GM19324 (cell line): ENCODE results near the gene DMXL1.

Source experiments
- ATAC-seq: cut with Tn5 transposase; IDR thresholded peaks from one replicate; pipeline ENCODE4 v1.9.1; 2021; ENCODE audit warnings: mild to moderate bottlenecking, moderate library complexity; ENCODE audit not compliant: unreplicated experiment, low FRiP score

Gene DMXL1, protein sequence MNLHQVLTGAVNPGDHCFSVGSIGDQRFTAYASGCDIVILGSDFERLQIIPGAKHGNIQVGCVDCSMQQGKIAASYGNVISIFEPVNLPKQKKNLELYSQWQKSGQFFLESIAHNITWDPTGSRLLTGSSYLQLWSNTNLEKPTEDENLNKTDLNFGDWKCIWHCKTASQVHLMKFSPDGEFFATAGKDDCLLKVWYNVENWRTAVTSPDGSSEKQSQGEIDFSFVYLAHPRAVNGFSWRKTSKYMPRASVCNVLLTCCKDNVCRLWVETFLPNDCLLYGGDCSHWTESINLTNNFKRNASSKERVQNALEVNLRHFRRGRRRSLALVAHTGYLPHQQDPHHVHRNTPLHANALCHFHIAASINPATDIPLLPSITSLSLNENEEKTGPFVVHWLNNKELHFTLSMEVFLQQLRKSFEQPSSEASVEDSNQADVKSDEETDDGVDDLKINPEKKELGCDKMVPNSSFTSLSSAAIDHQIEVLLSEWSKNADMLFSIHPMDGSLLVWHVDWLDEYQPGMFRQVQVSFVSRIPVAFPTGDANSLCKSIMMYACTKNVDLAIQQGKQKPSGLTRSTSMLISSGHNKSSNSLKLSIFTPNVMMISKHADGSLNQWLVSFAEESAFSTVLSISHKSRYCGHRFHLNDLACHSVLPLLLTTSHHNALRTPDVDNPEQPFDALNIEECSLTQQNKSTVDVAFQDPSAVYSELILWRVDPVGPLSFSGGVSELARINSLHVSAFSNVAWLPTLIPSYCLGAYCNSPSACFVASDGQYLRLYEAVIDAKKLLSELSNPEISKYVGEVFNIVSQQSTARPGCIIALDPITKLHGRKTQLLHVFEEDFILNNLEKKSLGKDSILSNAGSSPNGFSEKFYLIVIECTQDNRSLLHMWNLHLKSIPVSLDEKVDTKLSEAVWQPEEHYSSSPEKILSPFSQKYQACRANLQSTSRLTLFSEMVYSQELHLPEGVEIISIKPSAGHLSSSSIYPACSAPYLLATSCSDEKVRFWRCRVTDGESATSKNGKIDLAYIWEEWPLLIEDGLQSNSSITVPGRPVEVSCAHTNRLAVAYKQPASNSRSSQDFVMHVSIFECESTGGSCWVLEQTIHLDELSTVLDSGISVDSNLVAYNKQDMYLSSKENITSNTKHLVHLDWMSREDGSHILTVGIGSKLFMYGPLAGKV (N-terminal part only)

DNA sequence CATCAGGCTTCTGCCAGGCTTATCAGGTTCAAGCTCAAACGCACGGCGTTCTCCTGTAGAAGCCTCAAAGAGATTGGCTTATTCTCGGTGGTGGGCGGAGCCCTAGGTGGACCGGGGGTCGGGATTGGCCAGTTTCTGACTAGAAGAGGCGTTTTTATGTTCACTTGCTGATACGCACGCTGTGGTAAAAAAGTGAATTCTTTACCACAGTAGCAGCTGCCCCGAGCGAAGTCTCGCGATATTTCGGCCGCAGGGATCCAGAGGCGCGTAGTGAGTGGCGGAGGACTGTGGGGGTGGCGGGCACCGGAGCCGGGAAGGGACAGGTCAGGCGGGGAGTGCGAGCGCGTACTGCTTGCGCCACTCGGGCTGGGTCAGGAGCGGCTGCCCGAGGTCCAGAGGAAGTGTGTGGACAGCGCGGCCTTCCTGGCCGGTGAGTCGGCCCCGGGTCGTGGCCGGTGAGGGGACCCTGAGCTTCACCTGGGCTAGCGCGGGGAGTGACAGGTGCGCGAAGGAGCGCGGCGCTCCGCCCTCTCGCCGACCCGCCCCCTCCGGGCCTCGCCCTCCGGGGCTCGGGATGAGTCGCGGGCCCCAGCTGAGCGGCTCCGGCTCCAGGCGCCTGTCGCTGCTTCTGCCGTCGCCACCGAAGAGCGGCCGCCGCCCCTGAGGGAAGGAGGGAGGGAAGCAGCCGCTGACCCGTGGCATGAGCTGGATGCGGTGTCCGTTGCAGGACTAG lies at the start of gene DMXL1:
Gene DMXL1, plus strand, starts transcription at position 260 of the 733 bp plus-strand sequence. CDS start 483 bp downstream, outside the sequence.
- ATAC-seq = peak; percentile 89

DNA sequence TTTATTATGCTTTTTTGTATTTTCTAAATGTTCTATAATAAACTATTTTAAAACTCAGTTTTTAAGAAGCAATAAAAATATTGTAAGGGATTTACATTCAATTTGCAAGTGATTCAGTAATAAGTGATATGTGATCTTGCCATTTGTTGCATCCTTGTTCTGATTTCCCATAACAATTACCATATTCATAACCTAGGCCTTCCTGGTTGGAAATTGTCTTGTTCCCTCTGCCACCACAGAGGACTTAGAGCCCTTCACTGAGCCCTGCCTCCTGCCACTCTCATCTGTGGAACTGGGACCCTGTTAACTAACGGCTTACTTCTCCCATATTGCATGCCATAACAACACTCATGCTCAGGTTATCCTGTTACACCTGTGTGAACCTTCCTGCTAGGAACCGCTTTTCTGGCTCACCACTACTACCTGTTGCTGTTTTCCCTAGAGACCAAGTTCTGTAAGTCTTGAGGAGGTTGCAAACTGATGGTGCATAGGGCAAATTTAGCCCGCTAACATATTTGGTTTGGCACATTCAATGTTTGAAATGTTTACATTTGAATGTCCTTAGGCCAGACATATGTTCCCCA lies 49.6 kb upstream of the DMXL1 start:
- no peak for ATAC-seq

DNA sequence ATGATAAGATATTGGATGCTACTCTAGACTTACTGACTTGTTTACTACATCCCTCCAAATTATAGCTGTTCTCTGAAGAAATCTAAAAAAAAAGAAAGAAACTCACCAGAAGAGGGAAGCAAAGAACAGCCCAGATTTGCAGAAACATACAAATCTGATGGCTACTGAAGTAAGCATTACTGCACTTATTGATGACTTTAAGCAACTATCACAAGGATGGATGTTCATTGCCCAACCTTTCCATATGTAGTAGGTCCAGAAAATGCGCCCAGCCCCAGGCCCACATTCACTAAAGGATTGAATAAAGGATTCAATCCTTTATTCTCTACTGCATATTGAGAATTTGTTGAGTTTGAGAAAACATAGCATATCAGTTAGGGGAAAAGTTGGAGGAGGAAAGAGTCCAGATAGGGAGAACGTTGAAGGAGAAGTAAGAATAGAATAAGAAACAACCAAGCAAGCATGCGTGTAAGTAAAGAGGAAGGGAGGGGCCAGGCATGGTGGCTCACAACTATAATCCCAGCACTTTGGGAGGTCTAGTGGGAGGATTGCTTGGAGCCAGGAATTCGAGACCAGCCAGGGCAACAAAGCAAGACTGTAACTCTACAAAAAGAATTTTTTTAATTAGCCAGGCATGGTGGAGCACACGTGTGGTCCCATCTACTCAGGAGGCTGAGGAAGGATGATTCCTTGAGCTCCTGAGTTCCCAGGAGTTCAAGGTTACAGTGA lies 48.7 kb upstream of the DMXL1 start:
- ATAC-seq = peak; percentile 54

DNA sequence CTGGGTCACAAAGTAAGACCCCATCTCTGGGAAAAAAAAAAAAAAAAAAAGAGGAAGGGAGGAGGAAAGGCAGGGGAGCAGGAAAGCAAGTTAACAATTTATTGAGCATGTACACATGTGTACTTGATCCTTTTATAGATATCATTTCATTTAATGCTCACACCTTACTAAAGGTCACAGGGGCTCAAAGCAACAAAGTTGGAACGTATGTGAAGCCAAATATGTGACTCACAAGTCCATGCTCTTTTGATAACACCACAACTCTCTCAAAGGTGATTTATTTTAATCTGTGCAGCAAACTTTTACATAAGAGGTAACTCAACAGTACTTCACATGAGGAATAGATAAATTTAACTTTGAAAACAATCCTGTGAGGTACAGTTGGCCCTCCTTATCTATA lies 48.1 kb upstream of the DMXL1 start:
- no peak for ATAC-seq

DNA sequence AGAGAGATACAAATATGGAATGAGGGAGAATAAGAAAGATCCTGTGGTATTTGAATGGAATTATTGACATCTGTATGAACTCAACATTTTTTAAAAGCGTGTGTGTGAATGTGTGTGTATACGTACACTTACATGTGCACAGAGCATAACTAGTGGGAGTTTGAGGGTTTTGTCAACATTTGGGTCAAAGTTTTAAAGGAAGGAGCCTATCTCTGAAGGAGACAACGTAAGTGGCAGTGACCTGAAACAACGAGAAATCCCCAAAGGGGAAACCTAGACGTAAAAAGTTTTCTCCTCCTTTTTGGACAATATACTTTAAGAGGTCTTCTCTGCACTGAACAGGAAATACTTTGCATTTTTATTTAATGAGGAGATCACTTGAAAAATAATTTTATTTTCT lies 42.3 kb upstream of the DMXL1 start:
- no peak for ATAC-seq

DNA sequence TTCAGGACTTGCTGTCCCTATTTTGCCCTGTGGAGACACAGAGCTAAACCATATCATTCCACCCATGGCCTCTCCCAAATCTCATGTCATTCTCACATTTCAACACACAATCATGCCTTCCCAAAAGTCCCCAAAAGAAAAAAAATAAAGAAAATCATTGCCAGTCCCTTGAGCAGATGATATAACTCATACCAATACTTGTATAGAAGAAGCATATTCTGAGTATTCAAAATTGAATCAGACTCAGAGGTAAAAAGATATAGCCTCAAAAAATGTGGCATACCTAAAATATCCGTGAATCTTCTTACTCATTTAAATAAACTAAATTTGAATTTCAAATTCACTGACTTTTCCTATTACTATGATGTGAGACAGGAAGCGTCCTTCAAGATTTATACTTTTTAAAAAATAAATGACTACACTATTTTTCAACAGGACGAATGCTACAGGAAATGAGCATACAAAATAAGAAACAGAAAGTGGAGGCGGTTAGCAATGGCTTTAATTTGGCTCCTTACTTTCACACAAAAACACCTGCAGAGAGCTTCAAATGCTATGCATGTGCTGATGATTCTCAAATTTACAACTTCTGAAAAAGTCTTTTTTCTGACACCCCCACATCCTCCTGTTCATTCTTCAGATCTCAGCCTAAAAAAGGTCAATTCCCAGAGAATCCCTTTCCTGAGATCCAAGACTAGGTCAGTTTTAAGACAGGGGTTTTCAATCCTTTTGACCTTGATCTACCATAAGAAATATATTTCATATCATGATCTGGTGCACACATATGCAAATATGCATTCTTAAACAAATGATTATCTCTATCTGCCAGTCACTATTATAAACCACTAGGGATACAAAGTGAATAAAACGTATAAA lies 39.6 kb upstream of the DMXL1 start:
- ATAC-seq = peak; percentile 69

DNA sequence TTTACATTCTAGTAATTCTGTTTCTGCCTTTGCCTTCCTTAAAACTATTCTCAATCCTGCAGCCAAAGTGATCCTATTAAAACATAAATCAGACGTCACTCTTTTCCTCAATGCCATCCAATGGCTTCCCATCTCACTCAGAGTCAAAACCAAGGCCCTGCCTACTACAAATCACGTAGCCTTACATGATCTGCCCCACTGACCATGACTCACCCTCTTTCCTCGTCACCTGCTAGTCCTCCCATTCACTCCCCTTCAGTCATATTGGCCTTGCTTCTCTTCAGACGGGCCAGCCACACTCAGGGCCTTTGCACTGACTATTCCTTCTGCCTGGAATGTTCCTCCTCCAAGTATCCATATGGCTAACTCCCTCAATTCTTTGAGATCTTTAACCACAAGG lies 39.0 kb upstream of the DMXL1 start:
- no peak for ATAC-seq

DNA sequence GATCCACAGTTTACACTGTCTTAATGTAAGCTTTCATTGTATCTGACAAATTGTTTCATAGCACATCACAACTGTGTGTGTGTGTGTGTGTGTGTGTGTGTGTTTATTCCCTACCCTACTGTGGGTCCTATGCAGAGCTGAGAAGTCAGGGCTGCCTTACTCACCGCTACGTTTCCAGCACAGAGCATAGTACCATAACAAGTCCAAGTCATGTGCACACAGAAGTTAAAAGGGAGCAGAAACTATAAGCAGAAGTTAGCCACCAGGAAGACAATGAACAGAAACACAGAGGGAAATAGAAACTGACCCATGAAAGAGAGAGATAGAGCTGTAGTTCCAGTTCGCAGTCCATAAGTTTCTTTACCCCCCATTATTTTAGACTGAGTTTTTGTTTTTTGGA lies 38.2 kb upstream of the DMXL1 start:
- peak; percentile 47 for ATAC-seq

DNA sequence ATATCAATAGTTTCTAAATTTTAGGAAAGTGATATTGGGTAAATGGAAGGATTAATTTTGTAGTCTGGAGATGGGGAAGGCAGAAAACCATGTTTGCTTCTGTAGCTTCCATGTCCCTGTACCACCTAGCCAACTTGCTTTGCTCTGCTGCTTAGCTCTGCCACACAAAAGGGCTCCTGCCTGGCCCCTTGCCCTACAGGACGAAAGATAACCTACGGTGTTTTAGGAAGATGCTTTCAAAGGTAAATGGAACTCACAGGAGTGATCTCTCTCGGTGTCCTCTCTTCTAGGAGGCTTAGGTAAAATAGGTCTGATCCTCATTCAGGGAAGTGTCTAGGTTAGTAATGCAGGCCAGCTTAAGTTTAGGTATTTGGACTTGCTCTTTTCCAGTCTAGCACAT lies 37.8 kb upstream of the DMXL1 start:
- ATAC-seq = no peak

DNA sequence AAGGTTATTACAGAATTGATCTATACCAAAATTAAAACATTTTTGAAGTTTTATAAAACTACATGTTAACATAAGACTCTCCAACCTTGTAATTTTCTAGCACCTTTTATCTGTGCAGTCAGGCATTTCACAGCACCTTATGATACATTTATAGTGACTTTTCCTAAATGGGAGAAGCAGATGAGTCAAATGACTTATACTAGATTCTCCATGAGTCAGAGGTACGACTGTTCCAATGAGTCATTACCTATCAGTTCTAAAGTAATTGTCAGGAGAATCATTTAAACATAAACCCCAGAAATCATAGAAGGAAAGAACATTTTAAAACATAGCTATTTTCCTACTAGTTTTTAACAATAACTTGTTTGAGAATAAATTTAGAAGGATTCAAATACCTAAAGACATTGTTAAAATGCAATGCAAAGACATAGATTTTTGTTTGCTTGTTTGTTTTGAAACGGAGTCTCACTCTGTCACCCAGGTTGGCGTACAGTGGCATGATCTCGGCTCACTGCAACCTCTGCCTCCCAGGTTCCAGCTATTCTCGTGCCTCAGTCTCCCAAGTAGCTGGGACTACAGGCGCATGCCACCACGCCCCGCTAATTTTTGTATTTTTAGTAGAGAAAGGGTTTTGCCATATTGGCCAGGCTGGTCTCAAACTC lies 34.7 kb upstream of the DMXL1 start:
- ATAC-seq = no peak

DNA sequence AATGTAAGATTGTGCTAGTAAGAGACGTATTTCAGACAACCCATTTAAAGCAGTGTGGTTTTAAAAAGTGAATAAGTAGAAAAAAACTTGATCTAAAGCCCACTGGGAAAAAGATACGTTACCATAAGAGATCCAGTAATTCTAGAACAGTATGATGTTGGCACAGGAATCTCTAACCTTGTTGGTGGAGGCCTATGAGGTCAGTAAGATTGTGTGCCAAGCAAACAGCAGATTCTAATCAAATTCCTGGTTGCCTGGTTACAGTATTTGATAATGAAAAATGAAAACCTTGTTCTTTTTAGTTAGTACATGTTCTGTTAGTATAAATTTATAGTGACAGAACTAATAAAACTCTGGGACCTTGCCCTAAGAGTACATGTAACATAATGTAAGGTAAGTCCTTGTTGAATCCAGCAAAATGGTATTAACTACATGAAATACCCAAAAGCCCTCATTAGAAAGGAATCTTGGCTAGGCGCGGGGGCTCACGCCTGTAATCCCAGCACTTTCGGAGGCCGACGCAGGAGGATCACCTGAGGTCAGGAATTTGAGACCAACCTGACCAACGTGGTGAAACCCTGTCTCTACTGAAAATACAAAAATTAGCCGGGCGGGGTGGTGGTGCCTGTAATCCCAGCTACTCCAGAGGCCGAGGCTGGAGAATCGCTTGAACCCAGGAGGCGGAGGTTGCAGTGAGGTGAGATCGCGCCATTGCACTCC lies 33.2 kb upstream of the DMXL1 start:
- no peak for ATAC-seq

DNA sequence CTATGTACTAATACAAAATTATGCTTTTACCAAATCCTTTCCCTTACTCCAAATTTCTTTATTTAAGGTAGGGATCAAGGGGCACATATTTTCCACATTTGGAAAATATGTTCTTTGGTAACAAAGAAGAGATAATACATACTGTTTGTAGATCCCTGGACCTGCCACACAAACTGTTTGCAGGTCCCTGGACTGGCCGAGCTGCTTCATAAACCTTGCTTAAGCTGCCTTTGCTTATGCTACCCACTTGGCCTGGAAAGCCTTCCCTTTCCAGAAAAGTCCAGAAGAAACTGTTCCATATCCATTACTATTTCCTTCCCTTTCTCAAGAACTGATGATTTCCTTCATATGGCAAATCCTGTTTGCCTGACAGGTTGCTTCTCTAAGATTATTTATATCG lies 22.6 kb upstream of the DMXL1 start:
- ATAC-seq = no peak

DNA sequence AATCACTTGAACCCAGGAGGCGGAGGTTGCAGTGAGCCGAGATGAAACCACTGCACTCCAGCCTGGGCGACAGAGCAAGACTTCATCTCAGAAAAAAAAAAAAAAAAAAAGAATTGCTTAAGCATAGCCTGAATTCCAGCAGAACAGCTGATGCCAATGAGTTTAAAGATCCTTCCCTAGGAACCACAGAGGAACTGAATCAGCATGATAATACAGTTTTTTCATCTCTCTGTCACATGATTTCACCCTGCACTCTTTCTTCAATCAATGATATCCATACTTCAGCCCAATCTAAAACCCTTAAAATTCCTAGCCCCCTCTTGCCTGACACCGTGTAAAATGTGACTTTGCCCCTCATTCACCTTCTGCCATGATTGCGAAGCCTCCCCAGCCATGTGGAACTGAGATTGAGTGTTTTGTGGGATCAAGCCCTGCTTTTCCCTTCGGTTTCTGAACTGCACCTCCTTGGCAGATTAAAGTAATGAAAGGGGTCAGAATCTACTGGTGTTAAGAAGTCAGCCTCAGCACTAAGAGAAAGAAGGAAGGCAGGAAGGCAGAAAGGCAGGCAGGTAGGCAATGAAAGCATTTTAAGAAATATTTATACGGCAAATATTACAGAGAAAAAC lies 20.9 kb upstream of the DMXL1 start:
- no peak for ATAC-seq

DNA sequence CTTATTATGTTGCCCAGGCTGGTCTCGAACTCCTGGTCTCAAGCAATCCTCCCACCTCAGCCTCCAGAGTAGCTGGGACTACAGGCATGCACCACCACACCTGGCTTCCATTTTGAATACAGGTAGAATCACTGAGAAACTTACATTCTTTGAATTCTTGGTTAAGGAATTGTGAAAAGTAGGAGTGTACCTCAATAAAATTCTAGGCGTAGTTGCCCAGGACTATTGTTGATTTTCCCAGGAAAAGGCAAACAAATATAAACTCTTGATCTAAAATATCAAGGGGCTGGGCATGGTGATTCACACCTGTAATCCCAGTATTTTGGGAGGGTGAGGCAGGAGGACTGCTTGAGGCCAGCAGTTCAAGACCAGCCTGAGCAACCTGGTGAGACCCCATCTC lies 16.8 kb upstream of the DMXL1 start:
- ATAC-seq = no peak

DNA sequence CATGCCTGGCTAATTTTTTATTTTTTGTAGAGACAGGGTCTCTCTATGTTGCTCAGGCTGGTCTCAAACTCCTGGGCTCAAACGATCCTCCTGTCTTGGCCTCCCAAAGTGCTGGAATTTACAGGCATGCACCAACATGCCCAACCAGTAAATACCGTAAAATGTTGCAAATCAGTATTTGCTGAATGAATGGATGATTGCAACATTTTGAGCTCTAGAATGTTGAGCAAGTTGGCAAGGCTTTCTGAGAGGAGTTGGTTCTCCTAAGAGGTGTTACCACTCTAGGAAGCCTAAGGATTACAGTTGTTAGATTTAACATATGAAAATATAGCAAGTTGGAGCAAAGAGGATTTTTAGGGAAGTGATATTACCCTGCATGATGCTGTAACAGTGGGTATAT lies 15.6 kb upstream of the DMXL1 start:
- ATAC-seq = no peak

DNA sequence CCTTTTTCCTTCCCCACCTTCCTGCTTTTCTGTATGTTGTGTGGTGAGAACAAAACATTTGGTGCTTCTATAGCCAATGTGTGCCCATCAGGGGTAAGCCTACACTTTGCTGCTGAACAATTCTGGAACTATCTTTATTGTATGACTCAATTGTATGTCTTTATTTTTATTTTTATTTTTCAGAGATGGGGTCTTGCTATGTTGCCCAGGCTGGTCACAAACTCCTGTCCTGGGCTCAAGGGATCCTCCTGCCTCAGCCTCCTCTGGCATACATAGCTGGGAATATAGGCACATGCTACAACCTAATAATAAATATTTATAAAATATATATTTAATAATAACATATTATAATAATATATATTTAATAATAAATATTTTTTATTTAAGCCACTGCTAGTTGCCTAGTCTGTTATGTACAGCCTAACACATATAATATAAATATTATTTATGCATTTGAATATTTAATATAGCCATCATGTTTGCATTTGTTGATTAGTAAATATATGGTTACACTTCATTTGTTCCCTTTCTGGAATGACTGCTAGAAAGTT lies 11.8 kb upstream of the DMXL1 start:
- ATAC-seq = no peak
